GM21381 (cell line): Measurements from ENCODE around the gene HDAC4.

Source experiments
- ATAC-seq: cut with Tn5 transposase; IDR thresholded peaks from one replicate; pipeline ENCODE4 v1.9.1; 2021; ENCODE audit warnings: mild to moderate bottlenecking, moderate library complexity; ENCODE audit not compliant: unreplicated experiment

Gene HDAC4

DNA sequence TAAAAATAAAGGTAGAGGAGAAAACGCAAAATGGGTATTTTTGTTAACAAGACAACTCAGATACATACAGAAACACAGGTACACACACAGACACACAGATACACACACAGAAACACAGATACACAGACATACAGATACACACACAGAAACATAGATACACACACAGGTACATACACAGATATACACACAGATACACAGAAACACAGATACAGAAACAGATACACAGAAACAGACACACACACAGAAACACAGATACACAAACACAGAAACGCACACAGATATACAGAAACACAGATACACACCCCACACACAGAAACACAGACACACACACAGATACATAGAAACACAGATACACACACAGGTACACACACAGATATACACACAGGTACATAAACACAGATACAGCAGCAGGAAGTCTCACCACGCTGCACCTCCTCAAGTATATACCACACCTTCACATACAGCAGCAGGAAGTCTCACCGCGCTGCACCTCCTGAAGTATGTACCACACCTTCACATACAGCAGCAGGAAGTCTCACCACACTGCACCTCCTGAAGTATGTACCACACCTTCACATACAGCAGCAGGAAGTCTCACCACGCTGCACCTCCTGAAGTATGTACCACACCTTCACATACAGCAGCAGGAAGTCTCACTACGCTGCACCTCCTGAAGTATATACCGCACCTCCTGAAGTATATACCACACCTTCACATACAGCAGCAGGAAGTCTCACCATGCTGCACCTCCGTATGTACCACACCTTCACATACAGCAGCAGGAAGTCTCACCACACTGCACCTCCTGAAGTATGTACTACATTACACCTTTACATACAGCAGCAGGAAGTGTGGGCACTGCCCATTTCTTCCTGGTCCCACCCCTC lies 250.5 kb downstream of the HDAC4 start:
- no peak for ATAC-seq

DNA sequence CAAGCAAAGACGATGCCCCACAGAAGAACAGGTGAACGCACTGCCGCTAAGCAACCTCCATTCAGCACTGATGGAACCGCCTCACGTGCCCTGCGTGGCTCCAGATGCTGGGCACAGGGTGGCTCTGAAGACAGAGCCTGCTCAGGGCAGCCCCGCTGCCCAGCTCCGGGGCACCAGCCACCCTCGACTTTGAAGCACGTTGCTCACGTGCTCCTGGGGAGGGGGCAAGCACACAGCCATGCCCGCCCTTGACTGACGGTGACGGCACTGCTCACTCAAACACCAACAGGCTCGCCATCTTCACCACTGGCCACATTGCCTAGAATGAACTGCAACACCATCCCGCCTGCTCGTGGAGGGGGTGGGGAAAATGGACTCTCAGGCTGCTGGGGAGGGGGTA lies 251.3 kb downstream of the HDAC4 start:
- no peak for ATAC-seq

DNA sequence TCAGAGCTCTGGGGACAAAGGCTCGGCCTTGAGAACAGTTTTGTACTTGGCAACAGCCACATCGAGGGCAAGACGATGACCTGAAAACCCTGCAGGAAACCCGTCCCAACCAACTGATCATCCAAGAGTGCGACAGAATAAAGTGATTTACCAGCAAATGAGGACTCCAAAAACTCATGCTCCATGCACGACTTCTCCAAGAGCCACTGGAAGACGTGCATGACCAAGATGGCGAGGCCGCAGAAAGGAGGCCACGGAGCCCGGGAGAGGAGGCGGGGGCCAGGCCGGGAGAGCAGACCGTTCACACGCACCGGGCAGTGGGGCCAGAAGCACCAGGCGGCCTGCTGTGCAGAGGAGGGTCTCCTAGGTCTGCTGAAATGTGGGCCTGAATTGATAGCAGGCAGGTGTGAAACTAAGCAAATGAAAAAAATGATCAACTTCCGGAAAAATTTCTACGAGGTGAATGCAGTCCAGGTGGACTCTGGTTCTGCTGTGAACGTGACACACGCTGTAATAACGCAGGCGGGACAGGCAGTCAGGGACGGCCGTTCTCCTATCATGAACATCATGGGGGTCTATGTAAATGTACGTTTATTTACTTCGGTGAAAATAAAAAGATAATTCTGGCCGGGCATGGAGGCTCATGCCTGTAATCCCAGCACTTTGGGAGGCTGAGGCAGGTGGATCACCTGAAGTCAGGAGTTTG lies 252.2 kb downstream of the HDAC4 start:
- ATAC-seq, result no peak

DNA sequence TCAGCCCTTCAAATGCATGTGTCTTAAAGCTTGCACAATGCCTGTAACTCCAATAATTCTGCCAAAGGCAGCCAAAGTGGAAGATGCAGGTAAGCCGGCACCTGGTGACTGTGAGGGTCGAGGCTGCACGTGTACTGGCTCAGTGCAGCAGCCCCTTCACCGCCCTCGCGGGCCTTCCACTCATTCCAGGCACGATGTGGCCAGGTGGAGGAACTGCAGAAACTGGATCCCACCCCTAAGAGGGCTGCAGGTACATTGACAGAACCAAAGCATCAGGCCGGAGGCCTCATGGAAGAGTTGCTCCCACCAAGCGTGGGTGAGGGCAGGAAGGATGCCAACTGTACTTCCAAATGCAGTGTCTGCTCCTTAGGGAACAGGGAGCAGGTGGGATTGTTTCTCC lies 253.4 kb downstream of the HDAC4 start:
- ATAC-seq, result no peak

DNA sequence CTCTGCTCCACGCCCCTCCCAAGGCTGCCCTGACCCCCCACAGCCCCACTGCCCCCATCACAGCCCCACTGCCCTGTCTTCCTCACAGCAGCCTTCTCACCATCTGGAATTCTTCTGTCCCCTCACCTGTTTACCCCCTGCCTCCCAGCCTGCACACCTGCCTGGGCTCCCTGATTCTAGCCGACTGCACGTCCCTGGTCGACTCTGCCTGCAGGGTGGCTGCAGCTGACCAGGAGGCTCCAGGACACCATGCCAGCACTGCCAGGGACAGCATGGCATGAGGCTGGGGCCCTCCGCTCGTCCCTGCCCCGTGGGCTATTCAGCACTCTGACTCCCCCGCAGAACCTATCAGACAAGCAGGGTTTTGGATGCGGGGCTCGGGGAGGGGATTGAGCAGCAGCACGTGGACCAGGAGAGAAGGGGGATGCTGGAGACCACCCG lies 254.1 kb downstream of the HDAC4 start:
- no peak for ATAC-seq

DNA sequence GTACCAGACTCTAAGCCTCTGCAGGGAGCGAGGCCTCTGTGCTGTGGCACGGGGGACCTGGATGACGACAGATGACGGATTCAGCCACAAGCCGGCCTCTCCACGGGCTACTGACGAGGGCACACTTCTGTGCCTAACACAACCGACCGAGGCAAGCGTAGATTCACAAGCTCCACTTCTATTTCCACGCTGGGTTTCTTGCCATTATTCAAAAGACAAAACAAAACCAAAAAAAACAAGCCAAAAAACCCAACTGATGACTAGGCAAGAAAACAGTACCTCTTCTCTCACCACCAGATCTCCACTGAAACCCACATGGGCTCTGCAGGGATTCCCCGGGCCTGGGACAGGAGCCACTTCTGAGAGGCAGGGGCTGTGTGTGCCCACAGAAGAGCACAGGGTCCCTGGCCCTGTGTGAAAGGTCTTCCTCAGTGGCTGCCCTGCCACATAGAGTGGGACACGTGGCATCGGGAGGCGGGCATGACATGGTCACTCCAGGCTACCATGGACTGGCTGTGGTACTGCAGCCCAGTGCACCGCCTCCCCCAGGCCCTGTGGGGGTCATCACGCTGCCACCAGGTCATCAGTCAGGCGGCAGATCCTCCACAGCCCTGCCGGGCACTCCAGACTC lies 254.7 kb downstream of the HDAC4 start:
- ATAC-seq, result no peak

DNA sequence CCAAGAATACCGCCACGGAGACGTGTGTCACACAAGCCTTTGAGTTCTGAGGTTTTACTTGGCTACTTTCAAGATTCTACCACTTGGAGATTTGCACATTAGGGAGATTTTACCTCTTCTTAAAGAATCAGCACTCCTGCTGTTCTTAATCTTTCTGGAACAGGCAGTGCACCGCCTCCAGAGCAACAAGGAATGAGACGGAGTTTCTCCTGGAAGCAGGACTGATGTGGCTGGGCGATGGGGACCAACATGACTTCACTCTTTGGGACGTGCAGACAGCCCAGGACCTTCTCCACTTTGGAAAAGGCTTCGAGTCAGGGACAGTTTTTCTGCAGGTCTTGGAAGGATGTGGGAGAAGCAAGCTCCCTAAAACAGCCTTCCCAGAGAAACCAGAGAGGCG lies 255.2 kb downstream of the HDAC4 start:
- no peak for ATAC-seq

DNA sequence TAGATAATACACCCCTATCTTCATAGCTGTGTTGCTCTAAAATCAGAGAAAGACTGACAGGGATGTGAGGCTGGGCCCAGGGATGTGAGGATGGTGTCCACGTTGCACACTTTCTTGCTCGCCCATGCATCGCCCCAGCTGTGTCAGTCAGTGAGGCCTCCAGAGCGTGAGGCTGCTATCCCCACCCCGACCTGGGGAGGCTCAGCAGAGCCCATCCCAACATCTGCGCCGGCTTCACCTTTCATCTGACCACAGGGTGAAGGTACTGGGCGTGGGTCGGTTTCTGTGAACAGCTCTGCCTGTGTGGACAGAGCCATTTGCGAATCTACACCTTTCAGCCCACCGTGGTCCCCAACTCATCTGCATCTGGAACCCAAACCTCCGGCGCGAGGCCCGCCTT lies 255.7 kb downstream of the HDAC4 start:
- ATAC-seq, result no peak

DNA sequence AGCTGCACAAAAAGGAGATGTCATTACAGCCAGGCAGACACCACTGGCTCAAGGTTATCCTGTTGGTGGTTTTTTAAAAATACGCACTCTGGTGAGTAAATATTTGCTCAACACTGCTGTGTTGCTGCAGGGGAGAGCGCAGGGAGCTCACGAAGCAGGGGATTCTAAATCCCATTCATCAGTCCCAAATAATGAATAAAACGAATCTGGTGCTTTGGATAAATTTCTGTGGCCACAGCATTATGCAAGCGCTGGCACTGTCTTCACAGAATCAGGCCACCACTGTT lies 256.2 kb downstream of the HDAC4 start:
- ATAC-seq, result no peak

DNA sequence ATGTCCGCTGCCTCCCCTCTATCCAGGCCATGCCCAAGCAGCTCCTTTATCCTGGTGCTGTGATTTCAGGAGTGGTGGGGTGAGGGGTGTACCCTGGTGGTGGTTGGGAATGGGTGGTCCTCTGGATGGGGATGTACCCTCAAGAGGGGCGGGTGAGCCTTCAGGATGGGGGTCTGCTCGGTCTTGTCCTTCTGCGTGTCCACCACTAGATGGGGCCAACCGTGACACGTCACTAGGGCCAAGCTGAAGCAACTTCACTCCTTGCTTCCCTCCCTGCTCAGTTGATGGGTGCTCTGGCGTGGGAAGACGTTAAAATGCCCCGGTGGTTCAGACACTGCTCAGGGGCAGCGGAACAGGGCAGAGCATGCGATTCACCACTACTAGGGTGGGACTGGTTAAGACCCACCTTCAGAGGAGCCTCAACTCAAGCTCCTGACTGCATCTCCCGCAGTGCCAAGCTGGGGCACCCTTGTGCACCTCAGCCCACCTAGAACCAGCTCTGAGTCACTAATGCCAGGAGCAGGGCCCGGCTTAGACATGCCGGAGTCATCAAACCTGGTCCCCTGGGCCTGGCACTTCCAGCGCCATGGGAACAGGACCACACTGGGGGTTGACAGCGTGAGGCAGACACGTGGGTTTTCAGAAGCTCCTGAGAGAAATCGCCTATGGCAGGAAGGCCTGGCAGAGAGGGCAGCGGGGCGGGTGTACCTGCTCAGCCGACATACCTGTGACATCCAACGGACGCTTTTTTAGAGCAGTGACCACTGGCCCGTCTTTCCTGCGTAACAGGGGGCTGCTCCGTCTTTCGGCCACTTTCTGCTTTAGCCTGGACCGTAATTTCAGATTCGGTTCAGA lies 256.7 kb downstream of the HDAC4 start:
- ATAC-seq, result no peak

DNA sequence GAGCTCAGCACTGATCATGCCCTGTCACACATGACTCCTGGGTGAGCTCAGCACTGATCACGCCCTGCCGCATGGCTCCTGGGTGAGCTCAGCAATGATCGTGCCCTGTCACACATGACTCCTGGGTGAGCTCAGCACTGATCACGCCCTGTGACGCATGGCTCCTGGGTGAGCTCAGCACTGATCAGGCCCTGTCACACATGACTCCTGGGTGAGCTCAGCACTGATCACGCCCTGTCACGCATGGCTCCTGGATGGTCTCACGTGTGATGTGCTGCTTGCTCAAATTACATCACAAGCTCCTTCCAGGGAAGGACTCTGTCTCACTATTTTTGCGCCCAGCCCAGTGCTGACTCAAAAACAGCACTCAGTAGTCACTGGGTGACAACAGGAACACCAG lies 258.0 kb downstream of the HDAC4 start:
- ATAC-seq, result no peak

DNA sequence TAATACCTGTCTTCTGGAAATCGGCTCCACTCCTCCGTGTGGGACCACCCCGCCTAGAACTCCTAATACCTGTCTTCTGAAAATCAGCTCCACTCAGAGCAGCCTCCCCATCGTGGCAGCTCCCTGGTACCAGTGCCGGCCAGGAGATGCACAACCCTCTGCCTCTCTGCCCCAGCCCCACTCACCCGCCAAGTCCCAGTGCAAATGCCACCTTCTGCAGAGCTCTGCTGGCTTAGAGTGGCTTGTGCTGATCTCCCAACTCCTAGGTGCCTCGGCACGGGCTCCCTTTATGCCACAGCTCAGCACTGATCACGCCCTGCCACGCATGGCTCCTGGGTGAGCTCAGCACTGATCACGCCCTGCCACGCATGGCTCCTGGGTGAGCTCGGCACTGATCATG lies 258.5 kb downstream of the HDAC4 start:
- no peak for ATAC-seq

DNA sequence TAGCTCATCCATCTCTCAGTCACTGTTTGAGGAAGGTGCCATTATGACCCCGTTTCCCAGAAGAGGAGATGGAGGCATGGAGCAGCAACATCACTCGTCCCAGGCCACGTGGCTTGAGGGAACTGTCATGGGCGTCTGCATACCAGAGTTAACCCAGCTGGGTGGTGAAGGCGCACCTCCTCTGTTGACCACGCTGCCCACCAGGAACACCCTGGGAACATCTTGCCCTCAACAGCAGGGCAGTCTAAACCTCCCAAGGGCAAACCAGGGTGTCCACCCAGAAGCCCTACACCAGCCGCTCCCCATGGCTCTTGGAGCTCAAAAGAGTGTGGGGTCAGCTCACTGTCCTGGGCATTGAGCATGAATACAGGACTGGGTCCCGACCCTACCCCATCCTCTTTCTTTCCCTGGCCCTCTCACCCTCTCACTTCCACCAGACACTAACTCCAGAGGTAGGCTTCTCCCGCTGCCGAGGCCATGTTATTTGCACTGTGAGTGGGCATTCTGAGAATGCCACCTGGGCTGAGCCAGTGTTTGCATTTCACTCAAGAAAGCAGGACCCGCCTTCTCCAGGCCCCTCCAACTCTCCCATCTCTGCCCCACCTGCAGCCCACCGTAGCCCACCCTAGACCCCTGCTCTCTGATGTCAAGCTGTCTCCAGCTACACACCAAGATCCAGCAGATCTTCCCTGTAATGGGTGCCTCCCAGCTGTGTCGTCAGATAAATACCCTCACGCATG lies 259.6 kb downstream of the HDAC4 start:
- ATAC-seq, result no peak

DNA sequence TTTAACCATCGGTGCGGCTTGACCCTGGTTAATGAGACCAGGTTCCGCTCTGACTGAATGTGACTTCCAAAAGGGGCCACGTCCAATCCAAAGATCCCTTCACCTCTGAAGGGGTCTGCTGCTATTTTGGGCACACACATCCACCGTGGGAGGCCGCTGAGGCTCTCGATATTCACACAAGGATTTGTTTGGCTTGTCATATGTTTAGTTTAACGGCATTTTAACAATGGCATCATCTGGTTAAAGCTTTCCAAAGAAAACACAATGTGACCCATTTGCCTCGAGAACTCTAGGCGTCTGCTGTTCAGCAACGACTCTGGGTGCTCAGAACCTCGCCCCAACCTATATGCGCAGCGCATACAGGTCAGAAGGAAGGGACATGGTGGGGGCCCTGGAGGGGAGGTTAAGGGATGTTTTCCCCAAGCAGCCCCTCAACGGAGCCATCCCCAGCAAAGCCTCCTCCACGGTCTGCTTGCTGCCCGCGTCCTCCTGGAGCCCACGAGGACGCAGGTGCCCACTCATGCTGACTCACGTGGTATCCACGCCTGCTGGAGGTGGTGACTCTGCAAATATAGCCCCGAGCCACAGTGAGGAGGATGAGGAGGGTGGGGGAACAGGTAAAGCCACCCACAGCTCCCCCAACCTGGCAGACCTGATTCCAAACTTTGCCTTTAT lies 260.3 kb downstream of the HDAC4 start:
- no peak for ATAC-seq

DNA sequence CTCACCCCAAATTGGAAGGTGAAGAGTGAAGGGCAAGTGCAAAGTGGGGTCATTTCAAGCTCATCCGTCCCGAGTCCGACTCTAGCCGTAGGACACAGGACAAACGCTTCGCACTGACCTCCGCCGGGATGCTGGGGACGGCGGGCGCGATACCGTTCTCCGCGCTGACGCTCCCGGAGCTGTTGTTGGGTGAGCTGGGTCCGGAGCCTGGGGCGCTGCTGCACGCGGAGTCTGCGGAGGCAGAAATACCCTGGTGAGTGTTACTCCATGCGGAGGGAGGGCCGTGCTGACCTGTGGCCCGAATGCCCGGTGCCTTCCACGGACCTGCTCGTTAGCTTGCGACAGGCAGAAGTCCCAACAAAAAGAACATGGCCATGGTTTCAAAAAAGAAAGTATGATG lies 261.3 kb downstream of the HDAC4 start:
- no peak for ATAC-seq

DNA sequence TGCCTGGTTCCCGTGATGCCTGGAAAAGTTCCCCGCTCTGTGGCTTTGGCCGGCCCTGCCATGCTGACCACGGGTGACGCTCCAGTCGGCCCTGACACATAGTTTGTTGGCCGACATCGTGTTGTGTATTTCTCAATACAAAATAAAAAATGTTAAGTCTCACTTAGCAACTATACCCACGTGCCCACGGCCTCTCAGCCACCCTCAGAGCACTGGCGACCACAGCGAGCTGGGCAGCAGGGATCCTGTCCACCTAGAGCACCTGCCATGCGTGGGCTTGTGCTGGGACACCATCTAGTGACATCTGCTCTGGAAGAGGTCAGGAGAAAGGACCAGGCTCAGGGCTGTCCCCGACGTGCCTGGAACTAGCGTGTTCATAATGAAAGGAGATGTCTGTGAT lies 261.7 kb downstream of the HDAC4 start:
- no peak for ATAC-seq

DNA sequence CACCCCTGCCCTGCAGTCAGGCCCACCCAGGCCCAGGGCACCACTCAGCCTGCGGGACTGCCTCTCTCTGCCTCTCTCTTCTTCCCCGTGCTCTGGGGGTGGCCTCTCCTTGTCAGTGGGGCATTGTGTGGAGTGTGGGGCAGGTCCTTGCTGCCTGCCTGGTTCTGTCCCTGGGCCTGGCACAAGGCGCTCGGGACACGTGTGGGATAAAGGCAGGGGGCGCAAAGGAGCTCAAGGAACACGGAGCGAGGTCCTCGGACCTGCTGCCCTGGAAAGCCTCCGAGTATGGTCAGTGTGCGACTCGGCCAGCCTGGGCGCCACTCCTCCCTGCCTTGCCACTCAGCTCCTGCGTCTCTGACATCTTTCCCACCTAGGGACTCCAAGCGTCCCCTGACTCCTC lies 262.2 kb downstream of the HDAC4 start:
- ATAC-seq, result no peak

DNA sequence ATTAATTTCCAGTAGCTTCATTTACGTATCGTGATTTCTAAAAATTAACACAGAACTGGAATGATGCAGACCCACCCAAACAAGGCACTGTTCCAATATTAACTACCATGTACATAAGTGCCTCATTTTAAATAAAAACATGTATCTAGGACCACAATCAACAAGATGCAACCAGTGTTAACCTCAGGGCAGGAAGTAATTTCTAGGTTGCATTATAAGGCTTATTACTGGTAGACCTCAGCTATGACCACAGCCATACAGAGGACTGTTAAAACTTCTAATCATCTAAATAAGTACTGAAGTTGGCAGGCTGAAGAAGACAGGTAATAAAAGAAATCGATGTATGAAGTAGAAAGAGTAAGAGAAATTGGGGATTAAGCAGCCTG lies 262.9 kb downstream of the HDAC4 start:
- no peak for ATAC-seq

DNA sequence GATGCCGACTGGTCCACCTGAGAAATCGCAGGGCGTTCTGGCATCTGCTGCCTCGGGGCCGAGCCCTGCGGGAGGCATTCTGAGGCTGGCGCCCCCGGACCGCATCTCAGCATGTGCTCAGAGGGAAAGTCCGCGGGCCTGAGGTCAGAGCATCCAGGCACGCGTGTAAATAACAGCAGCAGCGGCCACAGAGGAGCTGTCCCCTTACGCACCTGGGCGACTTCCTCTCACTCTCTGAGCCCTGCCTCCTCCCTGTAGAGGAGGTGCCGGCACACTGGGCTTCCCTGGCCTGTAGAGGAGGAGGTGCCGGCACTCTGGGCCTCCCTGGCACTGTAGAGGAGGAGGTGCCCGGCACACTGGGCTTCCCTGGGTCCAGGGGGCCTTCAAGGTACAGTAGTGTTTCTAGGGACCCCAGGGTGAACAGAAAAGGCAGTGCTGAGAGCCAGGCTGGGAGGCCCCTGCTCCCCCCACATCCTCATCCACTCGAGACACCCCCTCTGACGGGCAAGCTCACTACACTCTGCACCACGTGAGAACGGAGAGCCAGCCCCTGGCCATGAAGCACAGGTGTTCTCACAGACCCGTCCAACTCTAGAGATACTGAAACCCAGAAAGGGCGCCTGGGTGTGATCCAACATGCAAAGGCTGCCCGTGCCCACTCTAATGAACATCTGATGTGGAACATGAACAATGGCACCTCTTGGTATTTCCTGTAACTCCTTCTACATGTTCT lies 263.5 kb downstream of the HDAC4 start:
- no peak for ATAC-seq
